Left ventricle myocardium inferior (tissue), 1 donor: Measurements from ENCODE around the gene FEZ2. TPM values are rescaled to one million over a fixed set of nuclear protein-coding genes. Genes with fewer than 3 reads are reported as not detected.
A peak's percentile ranks its signal among the peaks of the same experiment; 100 is the strongest.

ENCODE experiments used
- DNase-seq: peaks from one replicate; pipeline ENCODE4 v3.0.0-alpha.2; 2020
- H3K27ac ChIP-seq: fragments of 200-600 bp; replicated peaks from 2 replicates; pipeline ENCODE4 v1.8.0; 2021
- H3K27me3 ChIP-seq: fragments of 200-600 bp; 2 replicates; pipeline ENCODE4 v1.8.0; 2021; ENCODE audit warnings: low read depth
- H3K36me3 ChIP-seq: fragments of 200-600 bp; 2 replicates; pipeline ENCODE4 v1.8.0; 2021
- H3K4me1 ChIP-seq: fragments of 200-600 bp; 2 replicates; pipeline ENCODE4 v1.8.0; 2021
- H3K4me3 ChIP-seq: fragments of 200-600 bp; 2 replicates; pipeline ENCODE4 v1.8.0; 2021; ENCODE audit warnings: mild to moderate bottlenecking, moderate library complexity
- H3K9me3 ChIP-seq: fragments of 200-600 bp; replicated peaks from 2 replicates; pipeline ENCODE4 v1.8.0; 2021
- CTCF ChIP-seq: fragments of 200-600 bp; IDR thresholded peaks from 2 replicates; pipeline ENCODE4 v1.8.0; 2021; ENCODE audit warnings: antibody characterized with exemption, mild to moderate bottlenecking, borderline replicate concordance
- intact Hi-C: fragments of 100-400 bp; cut with micrococcal nuclease; formaldehyde crosslinking; loops from one replicate; pipeline ENCODE4 v1.11.0; 2022
- total RNA-seq: library from RNA; stranded (reverse); fragmentation: NEBNext Ultra II Directional; extraction: Animal tissue kit (Norgen Biotek cat#: 25700); gene quantifications from one replicate; pipeline ENCODE4 v1.2.1, GENCODE V29; 2021
- donor health status: DM: no; HTN: yes; CAD: no; lungs with severe emphysema.

FEZ2 gene
- total RNA-seq, 1 donor from 2014 or later: 49.6 TPM

- intact Hi-C loops: no loop called here
These were observed 52.0 kb downstream of the FEZ2 start for GRCh38 chr2:36545871-36546416.

GRCh38 chr2:36544638-36545338, 53.2 kb downstream of the FEZ2 start:
- Histone ChIP-seq H3K36me3 (peaks cover 54% of the 10 kb centered on the region), H3K27ac (no peak overlapping the region), H3K4me1 (peaks cover 25% of the 10 kb centered on the region), H3K9me3 (no peaks in the 10 kb centered on the region), H3K27me3 (no peaks in the 10 kb centered on the region), H3K4me3 (no peak overlapping the region)
- no peak for DNase-seq
- intact Hi-C loops: no loop called here
- TF ChIP-seq CTCF: peak; percentile 7

More at GRCh38 chr2:36545871-36546416, 52.0 kb downstream of the FEZ2 start:
- no peak overlapping the region for H3K27ac ChIP-seq
- H3K36me3 ChIP-seq: peaks cover 60% of the 10 kb centered on the region
- H3K4me3 ChIP-seq: no peak overlapping the region
- no peak for TF ChIP-seq CTCF
- no peak for DNase-seq
- H3K9me3 ChIP-seq: no peaks in the 10 kb centered on the region
- no peaks in the 10 kb centered on the region for H3K27me3 ChIP-seq
- peaks cover 27% of the 10 kb centered on the region for H3K4me1 ChIP-seq

GRCh38 chr2:36541891-36542595, 55.9 kb downstream of the FEZ2 start:
- H3K27me3 ChIP-seq: no peaks in the 10 kb centered on the region
- peak overlapping the region; percentile 53 for H3K27ac ChIP-seq
- H3K4me1 ChIP-seq: peaks cover 35% of the 10 kb centered on the region
- H3K36me3 ChIP-seq: peaks cover 59% of the 10 kb centered on the region
- H3K4me3 ChIP-seq: no peak overlapping the region
- intact Hi-C loops: no loop called here
- DNase-seq: no peak
- TF ChIP-seq CTCF: no peak
- no peaks in the 10 kb centered on the region for H3K9me3 ChIP-seq

GRCh38 chr2:36540986-36541754, 56.8 kb downstream of the FEZ2 start:
- intact Hi-C loops: no loop called here
- peaks cover 56% of the 10 kb centered on the region for H3K36me3 ChIP-seq
- TF ChIP-seq CTCF: no peak
- no peak overlapping the region for H3K4me3 ChIP-seq
- DNase-seq: no peak
- peak overlapping the region; percentile 53 for H3K27ac ChIP-seq
- H3K9me3 ChIP-seq: no peaks in the 10 kb centered on the region
- peaks cover 35% of the 10 kb centered on the region for H3K4me1 ChIP-seq
- no peaks in the 10 kb centered on the region for H3K27me3 ChIP-seq

- no peaks in the 10 kb centered on the region for H3K27me3 ChIP-seq
- intact Hi-C loops: no loop called here
- H3K27ac ChIP-seq: no peak overlapping the region
- peaks cover 35% of the 10 kb centered on the region for H3K4me1 ChIP-seq
- TF ChIP-seq CTCF: no peak
- no peak overlapping the region for H3K4me3 ChIP-seq
- H3K36me3 ChIP-seq: peaks cover 52% of the 10 kb centered on the region
- no peaks in the 10 kb centered on the region for H3K9me3 ChIP-seq
- no peak for DNase-seq
These were observed 58.3 kb downstream of the FEZ2 start for GRCh38 chr2:36539631-36540030.
